ENCODE data around the gene EPB42. TPM values are rescaled to one million over a fixed set of nuclear protein-coding genes. Genes with fewer than 3 reads are reported as not detected.

Gene EPB42
- polyA plus RNA-seq, 1 donor (not counting 4 experiments of a cell fraction or from before 2014, with no cell fraction given) = not detected

GRCh38 chr15:43165801-43166325, 55.0 kb downstream of the EPB42 start:
- Histone ChIP-seq H3K36me3 (ENCODE audit: control insufficient read depth in 2 of 2, extremely low read depth in 1 of 2, insufficient read depth in 2 of 2, low read length in 2 of 2) (no peaks in the 10 kb centered on the region), H3K9me3 (ENCODE audit: control insufficient read depth, low read depth, low read length) (no peaks in the 10 kb centered on the region), H3K4me3 (ENCODE audit: control insufficient read depth in 2 of 3, extremely low read depth in 1 of 3, insufficient read depth in 2 of 3, low read depth in 1 of 3, low read length in 3 of 3) (no peak overlapping the region), H3K4me1 (ENCODE audit: control insufficient read depth, extremely low read depth, insufficient read depth, low read length) (peaks cover 17% of the 10 kb centered on the region), H3K27me3 (ENCODE audit: control insufficient read depth, extremely low read depth, insufficient read depth, low read length) (no peaks in the 10 kb centered on the region), H3K9ac (ENCODE audit: control insufficient read depth, extremely low read depth, insufficient read depth, low read length) (no peak overlapping the region), H3K4me2 (ENCODE audit: control insufficient read depth, extremely low read depth, insufficient read depth, low read depth, low read length) (no peak overlapping the region), H3K27ac (ENCODE audit: control insufficient read depth, insufficient read depth, low read length) (no peak overlapping the region), H3K9me1 (ENCODE audit: control insufficient read depth, extremely low read depth, insufficient read depth, low read length) (no peaks in the 10 kb centered on the region), H4K20me1 (ENCODE audit: control insufficient read depth, extremely low read depth, insufficient read depth, low read length) (no peaks in the 10 kb centered on the region), H2AFZ (ENCODE audit: control insufficient read depth, low read length) (no peak overlapping the region), H3K79me2 (ENCODE audit: control insufficient read depth, insufficient read depth, low read length) (no peaks in the 10 kb centered on the region)
- dilution Hi-C loops (cut with MboI; ENCODE audit: extremely low pct_ligation_motif_present, low sequenced_read_pairs) = no loop called here
- FAIRE-seq (peak; percentile 39), DNase-seq (ENCODE audit: low read depth, low spot score) (peak; percentile 35)
- TF ChIP-seq EZH2 (IDR thresholded peaks at IDR 0.05; ENCODE audit: low read length) (no peak), CTCF (optimal IDR thresholded peaks at IDR 0.05 in 1 of 3, IDR thresholded peaks at IDR 0.05 in 1 of 3, conservative IDR thresholded peaks at IDR 0.05 in 1 of 3; ENCODE audit: extremely low read depth in 1 of 3, insufficient read depth in 2 of 3, low read length in 3 of 3) (no peak)

- Histone ChIP-seq H3K79me2 (ENCODE audit: control insufficient read depth, insufficient read depth, low read length) (no peaks in the 10 kb centered on the region), H3K36me3 (ENCODE audit: control insufficient read depth in 2 of 2, extremely low read depth in 1 of 2, insufficient read depth in 2 of 2, low read length in 2 of 2) (no peaks in the 10 kb centered on the region)
- no peak for FAIRE-seq
These were observed 67.5 kb downstream of the EPB42 start for GRCh38 chr15:43153269-43153668.

More at GRCh38 chr15:43153269-43153668, 67.5 kb downstream of the EPB42 start:
- DNase-seq (ENCODE audit: low read depth, low spot score) = no peak
- Histone ChIP-seq H4K20me1 (ENCODE audit: control insufficient read depth, extremely low read depth, insufficient read depth, low read length) (no peaks in the 10 kb centered on the region), H3K9me1 (ENCODE audit: control insufficient read depth, extremely low read depth, insufficient read depth, low read length) (no peaks in the 10 kb centered on the region), H3K9me3 (ENCODE audit: control insufficient read depth, low read depth, low read length) (no peaks in the 10 kb centered on the region), H3K9ac (ENCODE audit: control insufficient read depth, extremely low read depth, insufficient read depth, low read length) (no peak overlapping the region), H3K4me1 (ENCODE audit: control insufficient read depth, extremely low read depth, insufficient read depth, low read length) (peaks cover 7% of the 10 kb centered on the region), H3K27me3 (ENCODE audit: control insufficient read depth, extremely low read depth, insufficient read depth, low read length) (no peaks in the 10 kb centered on the region), H3K27ac (ENCODE audit: control insufficient read depth, insufficient read depth, low read length) (no peak overlapping the region), H3K4me2 (ENCODE audit: control insufficient read depth, extremely low read depth, insufficient read depth, low read depth, low read length) (no peak overlapping the region), H2AFZ (ENCODE audit: control insufficient read depth, low read length) (no peak overlapping the region), H3K4me3 (ENCODE audit: control insufficient read depth in 2 of 3, extremely low read depth in 1 of 3, insufficient read depth in 2 of 3, low read depth in 1 of 3, low read length in 3 of 3) (no peak overlapping the region)
- dilution Hi-C loops (cut with MboI; ENCODE audit: extremely low pct_ligation_motif_present, low sequenced_read_pairs) = no loop called here
- TF ChIP-seq EZH2 (IDR thresholded peaks at IDR 0.05; ENCODE audit: low read length) (no peak), CTCF (optimal IDR thresholded peaks at IDR 0.05 in 1 of 3, IDR thresholded peaks at IDR 0.05 in 1 of 3, conservative IDR thresholded peaks at IDR 0.05 in 1 of 3; ENCODE audit: extremely low read depth in 1 of 3, insufficient read depth in 2 of 3, low read length in 3 of 3) (no peak)
